Fibroblast of lung (primary cell): ENCODE results near the gene MTURN. TPM values are rescaled to one million over a fixed set of nuclear protein-coding genes. Genes with fewer than 3 reads are reported as not detected.

Experiments used
- DNase-seq, 2 donors: peaks; one replicate each; pipeline versions ENCODE4 v3.0.0 to v3.0.0-alpha.2; 2010; ENCODE audit warnings: low read depth in 2 of 2
- H2AFZ ChIP-seq: 2 replicates; pipeline ENCODE4 v1.5.1; 2012; ENCODE audit warnings: low read length, control low read depth, inconsistent platforms
- H3K27ac ChIP-seq: 2 replicates; pipeline ENCODE4 v1.5.1; 2011; ENCODE audit warnings: low read length, control low read depth; ENCODE audit not compliant: insufficient read depth
- H3K27me3 ChIP-seq: 2 replicates; pipeline ENCODE4 v1.5.1; 2011; ENCODE audit warnings: mild to moderate bottlenecking, low read length; ENCODE audit not compliant: control insufficient read depth, insufficient read depth
- H3K36me3 ChIP-seq: 2 replicates; pipeline ENCODE4 v1.5.1; 2011; ENCODE audit warnings: low read length; ENCODE audit not compliant: control insufficient read depth, insufficient read depth
- H3K4me1 ChIP-seq: 2 replicates; pipeline ENCODE4 v1.5.1; 2011; ENCODE audit warnings: low read length; ENCODE audit not compliant: control insufficient read depth, insufficient read depth; ENCODE audit errors: extremely low read depth
- H3K4me2 ChIP-seq: 2 replicates; pipeline ENCODE4 v1.5.1; 2011; ENCODE audit warnings: low read length, control low read depth; ENCODE audit not compliant: insufficient read depth; ENCODE audit errors: extremely low read depth
- H3K4me3 ChIP-seq, 4 experiments: fragments of 200-600 bp in 1 of 4; sonication (generic) in 1 of 4; replicated peaks in 1 of 4; 2 replicates each; pipeline ENCODE4 v1.5.1; 2011 to 2016; ENCODE audit warnings: low read length in 4 of 4, low read depth in 3 of 4, mild to moderate bottlenecking in 3 of 4, control low read depth in 2 of 4, inconsistent platforms in 1 of 4, mixed read lengths in 1 of 4; ENCODE audit not compliant: insufficient read depth in 1 of 4; ENCODE audit errors: control extremely low read depth in 1 of 4
- H3K79me2 ChIP-seq: 2 replicates; pipeline ENCODE4 v1.5.1; 2012; ENCODE audit warnings: mild to moderate bottlenecking, low read length, inconsistent platforms; ENCODE audit not compliant: control insufficient read depth, insufficient read depth
- H3K9ac ChIP-seq: 2 replicates; pipeline ENCODE4 v1.5.1; 2011; ENCODE audit warnings: mild to moderate bottlenecking, low read length, control low read depth; ENCODE audit not compliant: insufficient read depth
- H3K9me3 ChIP-seq: 2 replicates; pipeline ENCODE4 v1.5.1; 2012; ENCODE audit warnings: low read depth, low read length; ENCODE audit not compliant: control insufficient read depth, insufficient read depth
- H4K20me1 ChIP-seq: 2 replicates; pipeline ENCODE4 v1.5.1; 2011; ENCODE audit warnings: low read length; ENCODE audit not compliant: control insufficient read depth, insufficient read depth; ENCODE audit errors: extremely low read depth
- EZH2 ChIP-seq: IDR thresholded peaks from 2 replicates; pipeline ENCODE4 v1.5.1; 2012; ENCODE audit warnings: low read length, control low read depth, mild to moderate bottlenecking; ENCODE audit errors: missing control alignments
- polyA plus RNA-seq, 2 donors: library from polyadenylated mRNA; depleted of rRNA in 1 of 2; stranded (reverse) in 1 of 2; unstranded in 1 of 2; fragments of >200 nt; gene quantifications; 2 replicates each; pipeline ENCODE4 v1.2.1, GENCODE V29; 2011 to 2012; ENCODE audit warnings: missing spikeins in 1 of 2
- total RNA-seq: library from RNA; depleted of rRNA; stranded (reverse); fragments of >200 nt; gene quantifications from 2 replicates; pipeline ENCODE4 v1.2.1, GENCODE V29; 2014
- TF ChIP-seq, protein P1 (sequence below), 2 donors: IDR thresholded peaks in 1 of 2; conservative IDR thresholded peaks in 1 of 2; 1 replicate in 1 of 2; 2 replicates in 1 of 2; pipeline ENCODE4 v1.5.1; 2011 to 2012; ENCODE audit warnings: low read length in 2 of 2, control low read depth in 1 of 2, inconsistent platforms in 1 of 2, low read depth in 1 of 2, mild to moderate bottlenecking in 1 of 2

The MTURN gene
- total and polyA plus RNA-seq, 2 donors (not counting 1 experiment from before 2014, with no cell fraction given) = 7.1 to 12.9 TPM

DNA sequence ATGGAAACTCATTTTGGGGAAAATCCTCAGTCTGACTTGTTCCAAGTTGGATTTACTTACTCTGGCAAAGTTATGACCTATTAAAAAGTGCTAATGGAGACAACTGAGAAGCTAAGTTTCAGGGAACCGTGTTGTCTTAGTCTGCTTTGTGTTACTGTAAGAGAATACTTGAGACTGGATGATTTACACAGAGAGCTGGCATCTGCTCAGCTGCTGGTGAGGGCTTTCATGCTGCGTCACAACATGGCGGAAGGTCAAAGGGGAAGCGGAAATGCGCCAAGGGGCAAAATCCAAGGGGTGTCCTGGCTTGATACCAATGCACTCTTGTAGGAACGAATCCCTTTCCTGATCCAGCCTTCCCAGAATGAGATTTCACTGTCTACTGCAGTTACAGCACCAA is 46.4 kb downstream of the MTURN start:
- Histone ChIP-seq H3K9ac (no peak overlapping the region), H3K27ac (no peak overlapping the region), H3K9me3 (no peaks in the 10 kb centered on the region), H4K20me1 (no peaks in the 10 kb centered on the region), H3K36me3 (no peaks in the 10 kb centered on the region), H3K79me2 (no peaks in the 10 kb centered on the region), H2AFZ (no peak overlapping the region), H3K27me3 (no peaks in the 10 kb centered on the region), H3K4me2 (no peak overlapping the region), H3K4me1 (no peaks in the 10 kb centered on the region), H3K4me3 (no peak overlapping the region)
- no peak for DNase-seq
- TF ChIP-seq, protein P1, sequence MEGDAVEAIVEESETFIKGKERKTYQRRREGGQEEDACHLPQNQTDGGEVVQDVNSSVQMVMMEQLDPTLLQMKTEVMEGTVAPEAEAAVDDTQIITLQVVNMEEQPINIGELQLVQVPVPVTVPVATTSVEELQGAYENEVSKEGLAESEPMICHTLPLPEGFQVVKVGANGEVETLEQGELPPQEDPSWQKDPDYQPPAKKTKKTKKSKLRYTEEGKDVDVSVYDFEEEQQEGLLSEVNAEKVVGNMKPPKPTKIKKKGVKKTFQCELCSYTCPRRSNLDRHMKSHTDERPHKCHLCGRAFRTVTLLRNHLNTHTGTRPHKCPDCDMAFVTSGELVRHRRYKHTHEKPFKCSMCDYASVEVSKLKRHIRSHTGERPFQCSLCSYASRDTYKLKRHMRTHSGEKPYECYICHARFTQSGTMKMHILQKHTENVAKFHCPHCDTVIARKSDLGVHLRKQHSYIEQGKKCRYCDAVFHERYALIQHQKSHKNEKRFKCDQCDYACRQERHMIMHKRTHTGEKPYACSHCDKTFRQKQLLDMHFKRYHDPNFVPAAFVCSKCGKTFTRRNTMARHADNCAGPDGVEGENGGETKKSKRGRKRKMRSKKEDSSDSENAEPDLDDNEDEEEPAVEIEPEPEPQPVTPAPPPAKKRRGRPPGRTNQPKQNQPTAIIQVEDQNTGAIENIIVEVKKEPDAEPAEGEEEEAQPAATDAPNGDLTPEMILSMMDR (conservative IDR thresholded peaks at IDR 0.05 in 1 of 2, IDR thresholded peaks at IDR 0.05 in 1 of 2; ENCODE audit: low read depth in 1 of 2, low read length in 2 of 2) = no peak
- TF ChIP-seq EZH2 = no peak

DNA sequence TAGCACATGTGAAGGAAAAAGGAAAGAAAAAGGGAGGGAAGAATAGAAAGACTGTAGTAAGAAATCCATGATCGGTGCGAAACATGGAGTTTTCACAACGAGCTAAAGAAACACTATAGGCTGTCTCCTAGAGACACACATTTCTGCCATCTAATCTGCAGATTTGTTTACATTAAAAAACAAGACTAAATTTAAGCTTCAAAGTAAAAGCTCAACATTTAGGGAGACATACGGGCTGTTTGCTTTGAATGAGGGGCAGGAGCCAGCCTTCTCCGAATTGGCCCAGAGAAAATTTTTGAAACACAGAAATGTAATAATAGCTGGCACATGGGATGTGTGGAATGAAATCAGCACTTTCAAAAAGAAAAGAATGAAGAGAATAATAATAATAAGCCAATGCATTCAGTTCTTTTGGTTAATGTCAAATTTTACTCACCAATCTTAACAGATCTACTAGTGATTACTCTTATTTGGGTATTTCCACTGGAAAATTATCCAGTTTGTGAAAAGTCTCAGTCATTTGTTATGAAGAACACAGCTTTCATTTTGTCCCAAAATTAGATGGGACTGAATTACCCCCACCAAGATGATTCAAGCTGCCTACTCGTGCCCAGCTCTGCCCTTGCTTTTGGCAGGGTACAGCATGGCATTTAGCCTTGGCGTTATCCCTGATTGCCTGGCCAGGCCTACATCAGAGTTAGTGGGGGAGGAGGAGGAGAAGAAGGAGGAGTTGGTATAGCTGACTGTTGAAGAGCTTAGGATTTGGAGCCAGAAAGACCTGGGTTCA is 47.1 kb downstream of the MTURN start:
- Histone ChIP-seq H3K4me2 (no peak overlapping the region), H3K4me3 (no peak overlapping the region), H3K4me1 (no peaks in the 10 kb centered on the region), H3K9ac (no peak overlapping the region), H3K79me2 (no peaks in the 10 kb centered on the region), H3K27me3 (no peaks in the 10 kb centered on the region), H3K36me3 (no peaks in the 10 kb centered on the region), H3K9me3 (no peaks in the 10 kb centered on the region), H4K20me1 (no peaks in the 10 kb centered on the region), H3K27ac (no peak overlapping the region), H2AFZ (no peak overlapping the region)
- no peak for TF ChIP-seq EZH2
- TF ChIP-seq, protein P1 (conservative IDR thresholded peaks at IDR 0.05 in 1 of 2, IDR thresholded peaks at IDR 0.05 in 1 of 2; ENCODE audit: low read depth in 1 of 2, low read length in 2 of 2) = no peak
- DNase-seq = no peak

DNA sequence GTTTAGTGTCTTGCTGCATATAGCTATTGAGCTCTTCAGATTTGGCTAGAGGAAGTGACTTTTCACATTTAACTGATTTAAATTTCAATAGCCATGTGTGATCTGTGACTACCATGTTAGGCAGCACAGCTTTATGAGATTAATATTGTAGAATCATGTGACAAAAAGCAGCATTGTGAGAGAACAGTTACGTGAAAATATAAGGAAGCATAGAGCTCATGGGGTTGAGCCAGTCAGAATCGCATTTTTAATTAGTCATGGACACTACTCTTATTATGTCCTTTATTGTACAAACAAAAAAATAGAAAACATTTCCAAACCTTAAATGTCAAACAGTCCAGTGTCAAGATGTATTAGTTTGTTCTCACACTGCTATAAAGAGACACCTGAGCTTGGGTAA is 48.0 kb downstream of the MTURN start:
- Histone ChIP-seq H3K27ac (no peak overlapping the region), H4K20me1 (no peaks in the 10 kb centered on the region), H3K4me1 (no peaks in the 10 kb centered on the region), H3K4me2 (no peak overlapping the region), H2AFZ (no peak overlapping the region), H3K9me3 (no peaks in the 10 kb centered on the region), H3K4me3 (no peak overlapping the region), H3K9ac (no peak overlapping the region), H3K27me3 (no peaks in the 10 kb centered on the region), H3K79me2 (no peaks in the 10 kb centered on the region), H3K36me3 (no peaks in the 10 kb centered on the region)
- no peak for DNase-seq
- TF ChIP-seq EZH2 = no peak
- TF ChIP-seq, protein P1 (conservative IDR thresholded peaks at IDR 0.05 in 1 of 2, IDR thresholded peaks at IDR 0.05 in 1 of 2; ENCODE audit: low read depth in 1 of 2, low read length in 2 of 2) = no peak
